Measurements from ENCODE around the gene TRAP1. TPM values are rescaled to one million over a fixed set of nuclear protein-coding genes. Genes with fewer than 3 reads are reported as not detected.

TRAP1 gene
- total RNA-seq, 1 experiment from 2014 or later = 173 TPM

- H3K4me3 Mint-ChIP-seq (ENCODE audit: unreplicated experiment) = no peak overlapping the region
- POLR2A ChIA-PET = no interaction called here
- H3K27ac Mint-ChIP-seq (ENCODE audit: unreplicated experiment) = peak overlapping the region; percentile 51
- CTCF ChIA-PET = no interaction called here
- Histone ChIP-seq H3K36me3 (ENCODE audit: control insufficient read depth, insufficient read depth, low read length) (peaks cover 6% of the 10 kb centered on the region), H3K27me3 (replicated peaks; ENCODE audit: control insufficient read depth, insufficient read depth, low read length) (no peaks in the 10 kb centered on the region), H3K4me1 (peaks cover 25% of the 10 kb centered on the region), H3K4me3 (ENCODE audit: low read depth, low read length) (no peak overlapping the region), H3K9me3 (no peaks in the 10 kb centered on the region)
- no peaks in the 10 kb centered on the region for H3K27me3 Mint-ChIP-seq (ENCODE audit: insufficient read depth, unreplicated experiment)
- TF ChIP-seq CTCF (IDR thresholded peaks at IDR 0.05; ENCODE audit: insufficient read depth in 1 of 2, low read depth in 1 of 2, low read length in 1 of 2, severe bottlenecking in 1 of 2, unreplicated experiment in 1 of 2) = no peak
- H3K9me3 Mint-ChIP-seq (ENCODE audit: unreplicated experiment) = no peaks in the 10 kb centered on the region
- no TSS peak for BruUV-seq (replicated peaks)
- intact Hi-C loops (cut with micrococcal nuclease; ENCODE audit: unreplicated experiment) = no loop called here
- peaks cover 13% of the 10 kb centered on the region for H3K4me1 Mint-ChIP-seq (ENCODE audit: low read depth, unreplicated experiment)
- no peak for DNase-seq
- peaks cover 64% of the 10 kb centered on the region for H3K36me3 Mint-ChIP-seq (ENCODE audit: insufficient read depth, unreplicated experiment)
Measured at GRCh38 chr16:3652373-3653195, 64.7 kb downstream of the TRAP1 start.

GRCh38 chr16:3651461-3652372, 65.6 kb downstream of the TRAP1 start:
- CTCF ChIA-PET = interaction anchor here (0.5 kb wide), 1 partner anchor 32 kb away, joined by 7 read pairs; no protein-coding TSS in a partner anchor

More at GRCh38 chr16:3651461-3652372, 65.6 kb downstream of the TRAP1 start:
- no peaks in the 10 kb centered on the region for H3K27me3 Mint-ChIP-seq (ENCODE audit: insufficient read depth, unreplicated experiment)
- peaks cover 56% of the 10 kb centered on the region for H3K36me3 Mint-ChIP-seq (ENCODE audit: insufficient read depth, unreplicated experiment)
- no peaks in the 10 kb centered on the region for H3K9me3 ChIP-seq
- H3K36me3 ChIP-seq (ENCODE audit: control insufficient read depth, insufficient read depth, low read length) = peaks cover 3% of the 10 kb centered on the region
- no peak overlapping the region for H3K4me3 ChIP-seq (ENCODE audit: low read depth, low read length)
- no peaks in the 10 kb centered on the region for H3K9me3 Mint-ChIP-seq (ENCODE audit: unreplicated experiment)
- H3K4me1 ChIP-seq = peaks cover 32% of the 10 kb centered on the region
- intact Hi-C loops (cut with micrococcal nuclease; ENCODE audit: unreplicated experiment) = no loop called here
- no TSS peak for BruUV-seq (replicated peaks)
- peaks cover 14% of the 10 kb centered on the region for H3K4me1 Mint-ChIP-seq (ENCODE audit: low read depth, unreplicated experiment)
- no peak for TF ChIP-seq CTCF (IDR thresholded peaks at IDR 0.05; ENCODE audit: insufficient read depth in 1 of 2, low read depth in 1 of 2, low read length in 1 of 2, severe bottlenecking in 1 of 2, unreplicated experiment in 1 of 2)
- POLR2A ChIA-PET = no interaction called here
- no peak for DNase-seq
- H3K4me3 Mint-ChIP-seq (ENCODE audit: unreplicated experiment) = no peak overlapping the region
- no peaks in the 10 kb centered on the region for H3K27me3 ChIP-seq (replicated peaks; ENCODE audit: control insufficient read depth, insufficient read depth, low read length)
- H3K27ac Mint-ChIP-seq (ENCODE audit: unreplicated experiment) = peak overlapping the region; percentile 51
